MG63 (cell line): ENCODE measurements around the gene TCF7L2. TPM values are rescaled to one million over a fixed set of nuclear protein-coding genes. Genes with fewer than 3 reads are reported as not detected.

Source experiments
- DNase-seq: peaks from one replicate; pipeline ENCODE4 v3.0.0-alpha.2; 2020
- H3K27me3 ChIP-seq: fragments of 250-450 bp; sonication (Bioruptor Pico); 2 replicates; pipeline ENCODE4 v1.5.1; 2020; ENCODE audit warnings: mild to moderate bottlenecking, moderate library complexity
- H3K36me3 ChIP-seq: fragments of 250-450 bp; sonication (Bioruptor Pico); 2 replicates; pipeline ENCODE4 v1.5.1; 2020; ENCODE audit warnings: mild to moderate bottlenecking, moderate library complexity
- H3K4me3 ChIP-seq: fragments of 250-450 bp; sonication (Bioruptor Pico); 2 replicates; pipeline ENCODE4 v1.5.1; 2020; ENCODE audit warnings: mild to moderate bottlenecking, moderate library complexity
- H3K9me3 ChIP-seq: fragments of 250-450 bp; sonication (Bioruptor Pico); 2 replicates; pipeline ENCODE4 v1.5.1; 2020; ENCODE audit warnings: mild to moderate bottlenecking, moderate library complexity
- total RNA-seq: library from RNA; depleted of rRNA; stranded (reverse); fragments of >200 nt; shearing (Covaris generic); gene quantifications from 2 replicates; pipeline ENCODE4 v1.2.3, GENCODE V29; 2014; ENCODE audit warnings: low replicate concordance

Gene TCF7L2
- total RNA-seq, 1 experiment from 2014 or later: 0.89 TPM

DNA sequence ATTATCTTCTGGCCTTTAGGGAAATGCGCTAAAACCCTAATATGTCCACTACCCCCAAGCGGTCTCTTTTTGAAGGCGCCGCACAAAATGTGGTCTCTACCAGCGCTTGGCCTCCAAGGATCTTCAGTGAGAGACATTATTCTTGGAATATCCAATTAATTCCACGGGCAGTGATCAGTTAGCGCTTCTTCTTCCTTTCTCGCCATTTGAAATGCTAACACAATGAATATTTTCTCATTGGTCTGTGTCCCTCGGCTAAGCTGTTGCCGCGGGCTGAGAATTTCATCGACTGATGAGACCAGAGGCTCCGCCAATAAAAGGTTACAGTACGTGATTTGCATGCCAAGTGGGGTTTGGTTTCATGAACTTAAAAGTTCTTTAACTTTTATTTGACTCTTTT is 169.8 kb downstream of the TCF7L2 start:
- Histone ChIP-seq H3K4me3 (no peak overlapping the region), H3K27me3 (no peaks in the 10 kb centered on the region), H3K9me3 (no peaks in the 10 kb centered on the region), H3K36me3 (no peaks in the 10 kb centered on the region)
- DNase-seq: no peak

DNA sequence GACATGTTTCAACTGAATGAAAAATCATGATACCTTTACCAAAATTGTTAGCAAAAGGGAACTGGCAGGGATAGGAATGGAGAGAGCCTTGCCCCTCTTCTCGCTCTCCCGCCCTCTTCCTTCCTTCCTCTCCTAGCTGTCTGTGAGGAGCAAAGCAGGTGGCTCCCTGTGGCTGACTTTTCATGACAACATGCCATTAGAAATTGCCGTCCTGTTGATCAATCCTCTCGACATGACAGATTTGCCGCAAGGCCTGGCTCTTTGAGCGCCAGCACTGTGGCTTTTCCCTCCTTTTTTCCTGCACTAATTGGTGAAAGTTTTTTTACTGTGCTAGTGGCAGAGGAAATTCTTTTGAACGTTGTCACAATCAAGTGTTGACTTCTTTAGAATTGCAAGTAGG is 171.1 kb downstream of the TCF7L2 start:
- Histone ChIP-seq H3K9me3 (no peaks in the 10 kb centered on the region), H3K4me3 (no peak overlapping the region), H3K27me3 (no peaks in the 10 kb centered on the region), H3K36me3 (no peaks in the 10 kb centered on the region)
- DNase-seq: no peak

DNA sequence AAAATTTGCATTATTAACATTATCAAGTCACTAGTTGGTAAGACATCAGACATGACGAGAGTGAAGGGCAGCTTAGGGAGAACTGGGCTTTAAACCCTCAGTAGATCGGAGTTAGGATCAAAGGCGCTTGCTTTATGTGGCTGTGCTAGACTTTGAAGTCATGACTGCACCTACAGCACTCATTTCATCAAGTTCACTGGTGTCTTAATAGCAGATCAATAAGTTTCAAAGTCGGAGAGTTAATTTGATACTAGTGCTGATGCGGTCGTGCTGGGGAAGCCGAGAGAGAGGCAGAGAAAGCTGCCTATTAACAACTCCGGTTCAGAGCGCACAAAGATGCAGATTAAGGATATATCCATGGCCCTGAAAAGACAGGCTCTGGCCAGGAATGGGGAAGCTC is 172.9 kb downstream of the TCF7L2 start:
- no peaks in the 10 kb centered on the region for H3K36me3 ChIP-seq
- no peaks in the 10 kb centered on the region for H3K27me3 ChIP-seq
- no peak for DNase-seq
- H3K9me3 ChIP-seq: no peaks in the 10 kb centered on the region
- H3K4me3 ChIP-seq: no peak overlapping the region

DNA sequence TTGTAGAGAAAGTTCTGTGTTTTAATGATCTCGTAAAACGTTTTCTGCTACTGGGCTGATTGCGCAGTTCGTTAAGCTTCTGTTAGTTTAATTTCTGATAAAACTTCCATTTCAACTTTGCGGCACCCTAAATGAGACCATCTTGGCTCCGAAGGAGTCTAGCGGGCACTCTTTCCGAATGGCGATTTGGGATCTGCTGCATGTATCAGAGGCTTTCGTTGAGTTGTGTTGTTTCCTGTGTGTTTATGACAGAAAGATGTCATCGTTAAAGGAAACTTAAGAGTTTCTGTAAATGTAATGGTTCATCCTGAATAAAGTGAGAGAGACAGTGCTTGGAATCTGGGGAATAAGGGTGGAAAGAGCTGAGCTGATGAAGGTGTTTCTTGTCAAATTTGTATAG is 174.7 kb downstream of the TCF7L2 start:
- Histone ChIP-seq H3K4me3 (no peak overlapping the region), H3K9me3 (no peaks in the 10 kb centered on the region), H3K27me3 (no peaks in the 10 kb centered on the region), H3K36me3 (no peaks in the 10 kb centered on the region)
- no peak for DNase-seq

DNA sequence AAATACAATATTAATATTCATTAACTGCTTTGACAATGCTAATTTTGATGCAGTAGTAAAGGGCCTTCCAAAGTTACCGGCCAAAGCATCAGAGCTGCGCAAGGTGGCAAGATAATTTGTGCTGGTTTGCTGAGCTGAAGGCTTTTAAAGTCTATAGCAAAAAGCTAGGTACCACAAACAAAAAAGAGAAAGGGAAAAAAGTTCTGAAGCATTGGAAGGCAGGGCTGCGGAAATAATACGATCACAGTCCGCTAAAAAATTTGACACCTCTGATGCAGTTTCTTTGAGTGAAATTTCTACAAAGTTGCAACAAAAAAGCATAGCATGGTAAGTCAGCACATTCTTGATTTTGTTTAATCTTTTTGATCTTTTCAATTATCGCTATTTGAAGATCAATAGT is 175.6 kb downstream of the TCF7L2 start:
- Histone ChIP-seq H3K36me3 (no peaks in the 10 kb centered on the region), H3K4me3 (no peak overlapping the region), H3K9me3 (no peaks in the 10 kb centered on the region), H3K27me3 (no peaks in the 10 kb centered on the region)
- no peak for DNase-seq

DNA sequence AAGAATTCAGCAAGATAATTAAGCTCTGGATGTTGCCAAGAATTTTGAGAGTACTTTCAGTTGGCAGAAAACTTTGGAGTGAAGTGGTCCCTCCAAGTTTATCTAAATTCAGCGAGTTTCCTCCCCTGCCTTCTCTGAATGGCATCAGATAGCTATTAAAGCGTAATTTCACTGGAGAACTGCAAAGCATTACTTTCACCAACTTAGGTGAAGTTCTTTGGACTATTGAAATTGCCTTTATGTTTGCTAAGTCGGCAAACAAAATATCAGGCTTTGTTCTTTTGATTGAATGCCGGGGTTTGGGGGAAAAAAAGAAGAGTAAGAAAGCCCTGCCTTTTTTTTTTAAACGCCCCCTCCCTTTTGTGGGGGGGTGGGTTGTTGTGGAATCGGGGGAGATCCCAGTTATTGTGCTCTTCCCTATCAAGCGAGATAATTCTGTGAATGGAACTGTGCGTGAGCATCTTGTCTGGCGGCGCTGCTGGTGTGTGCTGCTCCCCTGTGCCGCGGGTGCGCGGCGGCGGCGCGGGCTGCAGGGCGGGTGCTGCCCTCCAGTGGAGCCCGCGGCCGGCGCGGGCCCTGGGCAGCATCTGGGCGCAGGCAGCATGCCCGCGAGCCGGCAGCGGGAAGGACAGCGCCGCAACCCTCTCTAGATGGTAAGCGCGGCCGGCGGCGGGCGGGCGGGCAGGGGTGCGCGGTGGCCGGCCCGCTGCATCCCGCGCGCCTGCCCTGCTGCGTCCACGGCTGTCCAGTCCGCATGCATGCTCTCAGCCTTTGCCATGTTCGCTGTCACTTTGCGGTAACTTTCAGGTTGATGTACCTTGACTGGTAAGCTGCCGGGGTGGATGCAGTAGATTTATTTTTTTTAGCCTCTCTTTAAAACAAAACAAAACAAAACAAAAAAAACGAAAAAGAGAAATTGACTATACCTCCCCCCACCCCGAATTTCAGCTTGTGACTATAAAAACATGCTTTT is 176.5 kb downstream of the TCF7L2 start:
- DNase-seq: peak; percentile 77
- no peaks in the 10 kb centered on the region for H3K27me3 ChIP-seq
- H3K36me3 ChIP-seq: no peaks in the 10 kb centered on the region
- peak overlapping the region; percentile 23 for H3K4me3 ChIP-seq
- H3K9me3 ChIP-seq: no peaks in the 10 kb centered on the region

DNA sequence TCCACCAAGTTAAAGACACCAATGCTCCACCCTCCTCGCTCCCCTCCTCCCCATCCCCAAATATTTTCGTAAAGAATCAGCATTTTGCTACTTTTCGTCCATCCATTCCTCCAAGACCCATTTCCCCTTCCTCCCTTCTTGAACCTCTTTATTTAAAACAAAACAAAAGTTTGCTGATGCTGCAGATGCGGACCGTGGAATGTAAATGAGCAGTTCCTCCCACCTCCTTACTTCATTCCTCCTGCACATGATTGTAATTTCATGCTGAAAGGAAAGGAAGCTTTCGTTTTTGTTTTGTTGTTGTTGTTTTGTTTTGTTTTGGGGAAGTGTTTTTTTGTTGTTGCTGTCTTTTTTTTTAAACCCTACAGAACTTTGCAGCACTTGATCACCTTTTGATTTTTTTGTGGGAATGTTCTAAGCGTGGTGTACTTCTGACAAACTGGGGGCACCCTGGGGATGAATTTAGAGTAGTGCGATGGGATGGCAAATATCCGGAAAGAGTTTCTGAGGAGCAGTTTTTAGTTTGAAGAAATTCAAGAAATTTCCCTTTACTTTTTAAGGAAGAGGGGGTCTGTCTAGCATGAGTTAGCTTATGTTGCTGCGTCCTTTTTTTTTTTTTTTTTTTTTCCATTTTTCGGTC is 177.3 kb downstream of the TCF7L2 start:
- no peaks in the 10 kb centered on the region for H3K9me3 ChIP-seq
- H3K36me3 ChIP-seq: no peaks in the 10 kb centered on the region
- H3K4me3 ChIP-seq: no peak overlapping the region
- DNase-seq: no peak
- H3K27me3 ChIP-seq: no peaks in the 10 kb centered on the region

DNA sequence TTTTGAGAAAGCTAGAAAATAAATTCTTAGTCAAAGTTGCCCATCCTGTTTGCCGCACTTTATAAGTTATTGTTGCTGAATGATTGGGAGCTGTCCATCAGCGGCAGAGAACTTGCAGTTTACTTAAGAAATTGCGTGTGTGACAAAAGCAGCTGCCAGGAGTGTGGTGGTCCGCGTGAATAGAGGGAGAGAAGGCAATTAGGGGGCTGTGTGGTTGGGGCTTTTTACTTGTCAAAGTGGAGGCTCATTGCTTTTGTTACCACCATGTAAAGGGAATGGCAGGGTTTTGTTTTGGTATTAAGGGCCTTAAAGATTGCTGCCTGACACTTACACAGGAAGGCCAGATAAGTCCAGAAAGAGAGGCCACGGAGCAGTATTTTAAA is 177.8 kb downstream of the TCF7L2 start:
- no peaks in the 10 kb centered on the region for H3K9me3 ChIP-seq
- H3K27me3 ChIP-seq: no peaks in the 10 kb centered on the region
- H3K4me3 ChIP-seq: no peak overlapping the region
- DNase-seq: no peak
- no peaks in the 10 kb centered on the region for H3K36me3 ChIP-seq

DNA sequence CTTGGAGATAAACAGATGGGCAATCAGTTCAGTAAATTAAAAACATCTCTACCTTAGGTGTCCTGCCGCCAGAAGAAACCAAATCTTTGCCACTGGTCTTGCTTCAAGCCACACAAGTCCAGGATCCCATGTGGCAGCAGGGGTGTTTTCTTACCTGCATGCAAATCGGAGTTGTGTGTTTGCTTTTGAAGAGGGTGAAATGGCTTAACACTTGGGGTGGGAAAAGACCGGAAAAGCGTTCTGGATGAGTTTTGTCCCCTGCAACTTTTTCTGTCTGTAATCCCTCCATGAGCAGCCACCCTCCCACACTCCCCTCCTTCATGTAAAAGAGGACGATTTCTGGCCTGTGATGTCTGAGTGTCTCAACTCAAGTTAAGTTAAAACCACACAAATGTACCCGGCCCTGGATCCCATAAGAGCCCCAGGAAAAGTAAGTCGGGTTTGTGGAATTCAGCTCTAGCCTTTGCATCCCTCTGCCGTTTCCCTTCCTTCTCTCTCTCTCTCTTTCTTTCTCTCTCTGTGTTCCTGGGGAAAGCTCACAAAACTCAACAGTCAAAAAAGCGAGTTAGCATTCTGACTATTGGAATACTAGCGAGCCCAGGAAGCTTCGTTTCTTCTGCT is 178.5 kb downstream of the TCF7L2 start:
- DNase-seq: no peak
- Histone ChIP-seq H3K9me3 (no peaks in the 10 kb centered on the region), H3K36me3 (no peaks in the 10 kb centered on the region), H3K4me3 (no peak overlapping the region), H3K27me3 (no peaks in the 10 kb centered on the region)

DNA sequence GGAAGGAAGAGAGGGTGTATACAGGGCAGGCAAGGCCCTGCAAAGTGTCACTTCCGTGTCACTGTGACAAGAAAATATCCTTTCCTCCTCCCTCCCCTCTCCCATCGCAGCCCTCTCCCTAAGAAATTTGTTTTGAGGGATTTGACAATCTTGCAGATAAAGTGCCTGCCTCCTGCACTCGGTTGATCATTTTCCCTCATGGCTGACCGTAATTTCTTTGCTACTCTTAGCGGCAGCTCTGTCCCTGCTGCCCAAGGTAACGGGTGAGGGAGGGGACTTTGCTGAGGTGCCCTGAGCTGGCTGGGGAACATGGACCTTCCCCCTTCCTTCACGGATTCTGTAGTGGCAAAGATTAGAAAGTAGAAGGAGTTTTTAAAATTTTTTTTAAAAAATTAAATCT is 179.1 kb downstream of the TCF7L2 start:
- Histone ChIP-seq H3K27me3 (no peaks in the 10 kb centered on the region), H3K4me3 (no peak overlapping the region), H3K9me3 (no peaks in the 10 kb centered on the region), H3K36me3 (no peaks in the 10 kb centered on the region)
- no peak for DNase-seq

DNA sequence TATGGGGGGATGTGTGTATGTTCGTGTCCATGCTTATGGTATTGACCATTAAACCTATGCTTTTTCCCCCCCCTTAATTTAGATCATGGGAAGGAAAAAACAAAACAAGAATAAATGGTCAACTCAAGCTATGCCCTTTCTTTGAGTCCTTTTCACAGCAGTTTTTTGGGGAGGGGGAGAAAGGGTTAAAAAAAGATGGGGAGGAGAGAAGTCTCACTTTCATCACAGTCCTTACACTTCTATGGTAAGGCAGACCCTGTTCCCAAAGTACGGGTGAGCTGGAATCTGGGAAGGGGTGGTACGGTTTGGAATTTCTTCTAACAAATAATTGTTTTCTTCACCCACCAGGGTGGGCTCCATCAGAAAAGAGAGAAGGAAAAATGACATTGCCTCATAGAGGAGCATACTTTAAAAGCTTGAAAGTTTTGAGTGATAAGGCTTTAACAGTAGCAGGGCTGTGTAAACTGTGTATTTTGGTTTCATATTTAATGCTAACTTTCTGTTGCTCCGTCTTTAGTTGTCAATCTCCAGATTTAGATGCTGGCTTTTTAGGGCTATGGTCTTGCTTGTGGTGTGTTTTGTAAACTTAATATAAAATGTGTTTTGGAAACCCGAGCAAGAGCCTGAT is 180.1 kb downstream of the TCF7L2 start:
- Histone ChIP-seq H3K27me3 (no peaks in the 10 kb centered on the region), H3K4me3 (no peak overlapping the region), H3K36me3 (no peaks in the 10 kb centered on the region), H3K9me3 (no peaks in the 10 kb centered on the region)
- no peak for DNase-seq

DNA sequence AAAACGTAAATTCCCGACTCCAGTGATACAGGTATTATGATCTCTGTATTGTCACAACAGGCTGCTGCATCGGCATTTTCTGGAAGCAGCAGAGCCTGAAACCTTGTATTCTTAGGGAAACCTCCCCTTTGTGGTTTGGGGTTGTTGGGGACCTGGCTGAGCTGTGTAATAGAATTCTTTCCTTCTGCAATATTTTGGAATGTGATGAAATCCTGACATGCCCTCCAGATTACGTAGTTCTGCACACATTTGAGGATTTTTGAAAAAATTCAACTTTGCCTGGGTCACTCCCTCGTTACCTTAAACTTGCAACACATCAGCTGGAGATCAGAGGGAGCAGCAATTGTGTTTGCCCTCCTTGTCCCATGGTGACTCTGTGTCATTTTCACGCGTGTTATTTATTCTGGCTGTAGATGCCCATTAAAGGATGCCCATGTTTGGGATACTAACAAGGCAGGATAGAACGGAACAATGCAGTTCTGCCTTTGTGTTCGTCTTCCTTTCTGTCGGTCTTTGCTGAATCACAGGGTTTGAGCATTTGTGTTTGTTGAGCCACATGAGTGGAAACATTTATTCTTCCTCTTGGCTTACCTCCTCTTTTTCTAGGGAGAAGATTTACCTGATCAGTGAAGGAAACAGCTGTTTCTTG is 181.7 kb downstream of the TCF7L2 start:
- H3K9me3 ChIP-seq: no peaks in the 10 kb centered on the region
- no peak for DNase-seq
- H3K4me3 ChIP-seq: no peak overlapping the region
- no peaks in the 10 kb centered on the region for H3K36me3 ChIP-seq
- no peaks in the 10 kb centered on the region for H3K27me3 ChIP-seq

DNA sequence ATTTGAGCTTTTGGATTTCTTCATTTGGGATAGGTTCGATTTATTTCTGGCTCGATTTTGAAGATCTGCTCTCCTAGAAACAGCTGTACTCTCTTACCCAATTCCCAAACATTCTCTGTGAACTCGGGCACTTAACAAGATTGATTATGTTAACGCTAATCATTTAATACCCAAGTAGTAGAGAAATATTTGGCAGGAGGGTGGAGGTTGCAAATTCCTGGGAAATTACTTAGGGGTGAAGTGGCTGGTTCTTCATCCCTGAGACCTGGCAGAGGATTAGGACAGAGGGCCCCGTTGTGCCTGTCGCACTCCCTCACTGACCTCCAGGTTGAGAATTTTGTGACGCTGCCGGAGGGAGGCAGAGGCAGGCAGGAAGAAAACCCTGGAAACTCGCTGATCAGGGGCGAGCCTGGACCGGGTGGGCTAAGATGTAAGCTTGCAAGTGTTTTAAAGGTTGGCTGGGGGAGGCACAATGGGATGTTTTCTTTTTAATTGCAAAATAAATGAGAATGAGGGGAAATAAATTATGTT is 182.6 kb downstream of the TCF7L2 start:
- no peaks in the 10 kb centered on the region for H3K9me3 ChIP-seq
- H3K36me3 ChIP-seq: no peaks in the 10 kb centered on the region
- no peaks in the 10 kb centered on the region for H3K27me3 ChIP-seq
- no peak overlapping the region for H3K4me3 ChIP-seq
- DNase-seq: no peak

DNA sequence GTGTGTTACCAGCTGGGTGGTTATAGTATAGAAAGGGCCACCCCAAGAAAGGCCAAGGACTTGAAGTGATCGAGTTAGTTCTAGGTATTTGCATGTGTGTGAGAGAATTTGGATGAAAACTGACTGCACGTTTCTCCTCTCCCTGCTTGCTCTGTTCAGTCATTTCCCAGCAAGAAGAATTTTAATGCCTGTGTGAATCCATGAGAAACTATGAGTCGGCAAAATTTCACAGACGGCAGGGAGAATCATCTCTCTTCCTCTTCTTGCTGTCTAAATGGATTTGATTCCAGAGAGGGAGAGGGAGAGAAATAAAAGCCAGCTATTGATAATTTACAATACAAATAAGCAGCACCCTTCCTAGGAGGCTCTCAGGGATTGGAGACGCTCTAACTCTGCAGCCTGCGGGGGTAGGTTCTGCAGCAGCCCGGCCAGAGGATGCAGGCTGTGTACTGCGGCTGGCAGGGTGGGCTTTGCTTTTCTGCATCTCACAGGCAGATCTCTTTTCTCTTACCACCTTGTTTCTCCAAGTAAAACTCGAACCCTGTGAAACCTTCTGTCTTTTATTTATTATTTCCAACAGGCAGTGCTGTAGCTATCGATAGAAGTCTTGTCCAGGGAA is 183.6 kb downstream of the TCF7L2 start:
- H3K9me3 ChIP-seq: no peaks in the 10 kb centered on the region
- H3K27me3 ChIP-seq: no peaks in the 10 kb centered on the region
- no peak overlapping the region for H3K4me3 ChIP-seq
- DNase-seq: no peak
- no peaks in the 10 kb centered on the region for H3K36me3 ChIP-seq

DNA sequence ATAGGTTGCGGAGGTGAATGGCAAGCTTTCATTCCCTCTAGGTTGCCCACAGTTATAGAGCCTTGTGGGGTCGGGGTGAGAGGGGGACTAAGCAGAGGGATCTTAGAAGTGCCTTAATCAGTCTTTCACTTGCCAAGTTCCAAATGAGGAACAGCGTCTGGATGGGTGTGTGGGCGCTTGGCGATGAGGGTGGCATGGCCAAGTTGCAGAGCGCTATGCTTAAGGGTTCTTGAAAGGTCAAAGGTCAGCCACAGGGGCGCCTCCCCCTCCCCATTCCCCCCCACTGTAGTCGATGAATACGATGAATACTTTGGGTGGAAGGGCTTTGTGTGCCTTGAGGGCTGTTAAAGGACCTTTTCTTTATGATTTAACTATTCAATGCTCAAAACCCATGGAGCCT is 185.0 kb downstream of the TCF7L2 start:
- no peaks in the 10 kb centered on the region for H3K9me3 ChIP-seq
- DNase-seq: no peak
- H3K27me3 ChIP-seq: no peaks in the 10 kb centered on the region

More for the DNA sequence above, 185.0 kb downstream of the TCF7L2 start:
- no peaks in the 10 kb centered on the region for H3K36me3 ChIP-seq
- H3K4me3 ChIP-seq: no peak overlapping the region
